NCI-H2029 (cell line): ENCODE results near the gene ADGRL3.

Experiments
- DNase-seq: peaks from one replicate; lab custom pipeline; 2025; lab: John Stamatoyannopoulos, UW

ADGRL3 gene

DNA sequence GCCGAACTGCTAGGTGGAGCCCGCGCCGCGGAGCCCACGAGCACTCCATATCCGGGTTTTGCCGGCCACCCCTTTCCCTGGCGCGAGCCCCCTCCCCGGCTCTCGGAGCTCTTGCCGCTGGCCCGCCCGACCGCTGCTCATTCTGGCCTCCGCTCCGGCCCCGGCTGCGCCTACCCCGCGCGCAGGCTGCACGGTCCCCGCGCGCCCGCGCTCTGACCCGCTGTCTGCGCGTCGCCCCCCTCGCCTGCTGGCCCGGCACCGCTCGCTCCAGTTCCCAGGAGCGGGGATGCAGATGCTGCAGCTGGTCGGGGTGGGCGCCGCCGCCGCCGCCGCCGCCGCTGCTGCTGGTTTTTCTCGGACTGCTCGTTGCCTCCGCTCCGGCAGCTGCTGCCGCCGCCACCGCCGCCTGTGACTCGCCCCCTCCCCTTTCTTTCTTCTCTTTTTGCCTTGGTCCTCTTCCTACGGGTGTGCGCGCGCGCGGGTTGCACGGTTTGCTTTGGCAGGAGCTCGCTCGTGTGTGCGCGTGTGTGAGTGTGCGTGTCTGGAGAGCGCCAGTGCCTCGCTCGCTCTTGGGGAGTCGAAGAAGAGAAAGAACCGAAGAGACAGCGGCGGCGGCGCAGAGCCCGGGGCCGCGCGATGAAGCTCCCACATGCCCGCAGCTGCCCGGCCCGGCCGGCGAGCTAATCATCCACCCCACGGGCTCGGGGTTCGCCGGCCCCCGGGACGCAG lies at the start of gene ADGRL3:
Gene ADGRL3 (plus strand): TSS at position 140 of the 729 bp plus-strand sequence.
- DNase-seq: no peak

DNA sequence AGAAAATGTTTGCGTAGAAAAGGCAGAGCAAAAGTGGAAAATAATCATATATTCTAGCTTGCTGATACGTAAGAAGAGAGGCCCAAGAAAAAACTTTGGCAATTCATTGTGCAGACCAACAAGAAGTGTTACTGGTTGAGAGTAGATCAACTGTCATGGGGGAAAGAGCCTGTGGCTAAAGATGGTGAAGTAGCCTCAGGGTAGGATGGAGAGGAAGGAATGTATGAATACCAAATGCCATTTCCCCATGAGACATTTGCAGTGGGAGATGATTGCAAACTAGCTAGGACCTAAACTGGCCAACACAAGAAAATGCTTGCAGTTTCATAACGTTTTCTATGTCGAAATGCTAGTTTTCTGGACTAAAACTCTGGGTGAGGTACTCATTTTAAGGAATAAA lies 47.7 kb upstream of the ADGRL3 start:
- no peak for DNase-seq

DNA sequence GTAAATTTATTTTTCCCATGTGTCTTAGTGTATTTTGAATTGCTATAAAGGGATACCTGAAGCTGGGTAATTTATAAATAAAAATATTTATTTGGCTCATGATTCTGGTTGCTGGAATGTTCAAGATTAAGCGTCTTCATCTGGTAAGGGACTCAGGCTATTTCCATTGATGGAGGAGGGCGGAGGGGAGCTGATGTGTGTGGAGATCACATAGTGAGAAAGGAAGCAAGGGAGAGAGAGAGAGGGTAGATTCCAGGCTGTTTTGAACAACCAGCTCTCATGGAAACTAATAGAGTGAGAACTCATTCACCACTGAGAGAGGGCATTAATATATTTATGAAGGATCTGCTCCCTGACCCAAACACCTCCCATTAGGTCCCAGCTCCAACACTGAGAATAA lies 39.6 kb upstream of the ADGRL3 start:
- no peak for DNase-seq

DNA sequence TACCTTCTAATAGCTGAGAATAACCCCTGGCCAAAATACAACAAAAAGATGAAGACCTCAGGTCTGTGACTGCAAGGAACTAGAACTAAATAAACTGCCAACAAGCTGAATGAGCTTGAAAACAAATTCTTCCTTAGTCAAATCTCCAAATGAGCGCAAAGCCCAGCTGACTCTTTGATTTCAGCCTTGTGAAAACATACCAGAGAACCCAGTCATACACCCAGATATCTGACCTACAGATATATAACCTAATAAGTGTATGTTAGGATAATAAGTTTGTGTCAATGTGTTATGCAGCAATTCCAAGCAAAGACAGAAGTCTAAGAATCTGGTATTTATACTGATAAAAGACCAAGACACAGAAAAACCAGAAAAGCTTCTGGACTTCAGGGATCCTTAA lies 38.0 kb upstream of the ADGRL3 start:
- no peak for DNase-seq

DNA sequence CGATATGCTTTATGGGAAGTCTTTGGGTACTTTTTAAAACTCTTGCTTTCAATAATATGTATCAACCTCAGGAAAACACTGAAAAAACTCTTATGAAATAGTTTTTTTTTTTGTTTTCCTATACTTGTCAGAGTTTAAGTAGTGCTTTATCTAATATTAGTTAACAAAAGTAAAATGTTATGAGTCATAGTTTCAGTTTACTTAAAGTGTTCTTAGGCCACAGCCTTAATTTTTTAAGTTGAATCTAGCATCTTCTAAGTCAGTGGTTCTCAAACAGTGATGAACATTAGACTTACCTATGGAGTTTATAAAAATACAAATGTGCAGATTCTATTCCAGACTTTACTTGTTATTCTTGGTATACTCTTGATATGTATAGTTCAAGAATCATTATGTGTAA lies 26.3 kb upstream of the ADGRL3 start:
- DNase-seq: no peak

DNA sequence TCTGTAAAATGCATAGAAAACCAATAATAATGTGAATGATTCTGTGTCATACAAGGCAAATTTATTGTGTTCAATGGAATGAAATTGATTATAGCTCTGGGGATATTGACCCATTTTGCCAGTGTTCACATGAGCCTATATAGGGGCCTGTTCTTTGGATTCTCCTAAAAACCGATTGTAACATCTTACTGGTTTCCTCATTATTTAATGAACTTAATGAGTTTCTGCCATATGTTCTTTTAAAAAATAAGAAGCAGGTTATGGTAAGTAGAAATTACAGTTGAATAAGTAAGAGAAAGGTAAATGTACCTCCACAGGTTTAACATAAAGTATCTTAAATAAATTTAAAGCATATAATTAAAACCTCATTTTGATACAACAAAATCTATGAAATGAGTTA lies 24.6 kb upstream of the ADGRL3 start:
- no peak for DNase-seq

DNA sequence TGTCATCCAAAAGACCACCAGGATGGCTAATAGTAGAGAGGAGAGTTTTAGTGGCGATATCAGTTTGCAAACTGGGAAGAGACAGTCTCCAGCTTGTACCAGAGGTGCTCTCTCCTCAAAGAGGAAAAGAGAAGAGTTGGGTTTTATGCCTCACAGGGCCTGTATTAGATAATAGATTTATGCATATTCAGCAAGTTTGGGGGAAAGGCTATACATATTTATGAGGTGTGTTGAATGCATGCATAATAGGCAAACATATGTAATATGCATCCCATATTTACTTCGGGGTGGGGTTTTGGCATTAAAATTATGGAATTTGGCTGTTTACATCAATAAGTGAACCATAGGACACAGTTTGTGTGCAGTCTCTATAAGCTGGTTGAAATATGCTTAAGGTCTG lies 22.8 kb upstream of the ADGRL3 start:
- DNase-seq: no peak

DNA sequence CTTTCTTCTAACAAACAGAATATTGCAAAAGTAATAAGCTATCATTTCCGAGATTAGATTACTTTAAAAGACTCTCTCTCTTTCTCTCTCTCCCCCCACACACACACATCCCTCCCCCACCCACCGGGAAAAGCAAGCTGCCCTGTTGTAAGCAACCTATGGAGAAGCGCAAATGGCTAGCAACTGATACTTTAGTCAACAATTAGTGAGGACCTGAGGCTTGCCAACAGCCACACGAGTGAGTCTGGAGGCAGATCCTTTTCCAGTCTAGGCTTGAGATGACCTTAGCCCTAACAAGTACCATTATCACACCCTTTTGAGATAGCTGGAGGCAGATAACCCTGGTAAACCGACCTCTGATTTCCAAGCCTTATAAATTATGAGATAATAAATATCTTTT lies 19.7 kb upstream of the ADGRL3 start:
- DNase-seq: no peak

DNA sequence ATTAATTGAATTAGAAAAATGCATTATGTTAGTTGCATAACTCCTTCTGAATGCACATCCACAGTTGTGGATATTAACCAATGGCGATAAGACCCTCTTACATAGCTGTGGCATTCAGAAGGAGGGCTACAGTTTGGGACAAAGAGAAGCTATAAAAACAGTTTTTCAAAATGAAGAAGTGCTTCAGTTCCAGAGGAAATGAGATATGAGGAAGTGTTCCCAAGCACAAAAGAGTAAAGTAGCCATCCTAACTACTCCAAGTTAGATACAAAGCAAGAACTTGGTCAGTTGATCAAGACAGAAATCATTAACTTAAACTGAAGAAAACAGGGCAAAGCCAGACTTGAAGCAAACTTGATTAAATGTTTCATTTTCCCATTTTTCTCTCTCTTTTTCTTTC lies 17.2 kb upstream of the ADGRL3 start:
- no peak for DNase-seq

DNA sequence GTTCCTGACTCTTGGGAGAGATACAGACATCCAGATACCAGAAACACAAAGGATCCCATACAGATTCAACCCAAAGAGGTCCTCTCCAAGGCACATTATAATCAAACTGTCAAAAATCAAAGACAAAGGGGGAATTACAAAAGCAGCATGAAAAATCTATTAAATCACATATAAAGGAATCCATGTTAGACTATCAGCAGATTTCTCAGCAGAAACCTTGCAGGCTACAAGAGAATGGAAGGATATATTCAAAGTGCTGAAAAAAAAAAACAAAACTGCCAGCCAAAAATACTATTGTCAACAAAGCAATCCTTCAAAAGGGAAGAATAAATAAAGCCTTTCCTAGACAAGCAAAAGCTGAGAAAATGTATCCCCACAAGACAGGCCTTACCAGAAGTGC lies 14.8 kb upstream of the ADGRL3 start:
- no peak for DNase-seq

DNA sequence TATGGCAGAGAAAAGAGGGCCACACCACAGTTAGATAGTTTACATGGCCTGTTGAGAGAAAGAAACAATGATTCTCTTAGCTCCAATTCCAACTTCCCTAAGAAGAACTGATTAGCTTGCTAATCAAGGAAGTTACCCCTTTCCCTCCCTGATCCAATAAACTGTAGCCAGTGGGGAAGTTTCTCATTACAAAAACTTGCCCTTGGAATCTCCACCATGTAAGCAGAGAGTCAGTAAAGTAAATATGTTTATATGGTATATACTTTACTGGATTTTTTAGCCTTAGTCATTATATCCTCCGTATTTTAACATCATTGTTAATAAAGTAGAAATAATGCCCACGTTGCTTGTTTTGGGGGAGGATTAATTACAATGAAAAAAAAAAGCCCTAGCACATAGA lies 7.7 kb upstream of the ADGRL3 start:
- DNase-seq: no peak

DNA sequence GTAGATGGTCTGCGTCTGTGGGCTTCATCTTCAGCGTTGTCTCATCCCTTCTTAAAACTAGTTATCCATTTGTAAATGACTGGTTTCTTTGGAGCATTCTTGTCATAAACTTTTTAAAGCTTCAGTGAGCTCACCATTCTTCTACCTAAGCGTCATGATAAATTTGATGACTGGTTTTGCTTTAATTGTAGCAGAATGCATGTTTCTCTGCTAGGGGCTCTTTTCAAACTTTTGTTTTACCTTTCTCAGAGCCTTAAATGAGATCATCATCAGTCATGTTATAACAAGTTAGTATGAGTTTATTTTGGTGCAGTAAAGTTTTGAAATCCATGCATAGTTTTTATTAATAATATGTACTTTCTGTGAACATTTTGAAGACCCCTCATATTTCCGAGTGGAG lies 6.3 kb upstream of the ADGRL3 start:
- no peak for DNase-seq

DNA sequence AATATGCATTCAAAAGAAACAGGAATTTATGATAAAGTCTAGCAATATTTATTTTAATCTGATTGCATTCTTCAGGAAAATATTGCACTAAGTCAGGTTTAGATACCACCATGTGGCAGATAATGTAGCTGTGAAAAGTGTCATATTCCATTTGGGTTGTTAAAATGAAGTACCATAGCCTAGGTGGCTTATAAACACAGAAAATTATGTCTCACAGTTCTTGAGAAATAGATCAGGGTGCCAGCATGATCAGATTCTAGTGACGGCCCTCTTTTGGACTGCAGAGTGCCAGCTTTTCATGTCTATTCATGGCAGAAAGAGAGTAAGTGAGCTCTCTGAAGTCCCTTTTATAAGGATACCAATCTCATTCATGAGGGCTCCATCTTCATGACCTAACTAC lies 5.6 kb upstream of the ADGRL3 start:
- DNase-seq: no peak

DNA sequence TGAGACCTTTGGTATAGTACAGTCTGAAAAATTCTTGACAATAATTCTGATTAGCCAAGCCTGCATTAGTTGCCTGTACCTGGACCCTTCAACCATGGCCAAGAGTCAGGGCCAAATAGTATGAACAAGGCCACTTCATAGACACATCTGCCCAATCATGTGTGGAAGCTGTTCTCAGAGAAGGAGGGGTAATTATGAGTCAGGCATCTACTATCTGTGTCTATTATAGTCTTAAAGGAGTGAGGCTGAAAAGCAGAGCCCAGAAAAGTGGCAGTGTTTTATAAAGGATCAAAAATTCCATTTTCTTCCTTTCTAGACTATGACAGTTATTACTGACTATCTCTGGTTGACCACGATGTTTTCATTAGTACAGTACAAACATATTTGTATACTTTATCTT lies 5.0 kb upstream of the ADGRL3 start:
- no peak for DNase-seq

DNA sequence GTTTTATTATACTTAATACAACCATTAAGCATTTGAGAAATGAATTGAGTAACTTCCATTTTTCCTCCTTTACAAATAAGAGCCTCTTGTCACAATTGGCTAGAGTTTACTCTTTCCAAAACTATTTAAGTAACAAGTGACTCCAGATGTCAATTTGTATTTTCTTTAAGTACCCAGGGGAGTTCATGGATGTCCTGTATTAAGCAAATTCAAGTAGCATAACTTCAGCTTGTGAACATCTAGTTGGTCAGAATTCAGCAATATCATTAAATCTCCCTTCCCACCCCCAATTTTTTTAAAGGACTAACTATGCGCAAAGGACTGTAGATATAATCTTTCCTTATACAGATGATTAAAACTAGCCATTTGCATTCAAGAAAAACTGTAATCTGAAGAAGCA lies 1.4 kb upstream of the ADGRL3 start:
- no peak for DNase-seq

DNA sequence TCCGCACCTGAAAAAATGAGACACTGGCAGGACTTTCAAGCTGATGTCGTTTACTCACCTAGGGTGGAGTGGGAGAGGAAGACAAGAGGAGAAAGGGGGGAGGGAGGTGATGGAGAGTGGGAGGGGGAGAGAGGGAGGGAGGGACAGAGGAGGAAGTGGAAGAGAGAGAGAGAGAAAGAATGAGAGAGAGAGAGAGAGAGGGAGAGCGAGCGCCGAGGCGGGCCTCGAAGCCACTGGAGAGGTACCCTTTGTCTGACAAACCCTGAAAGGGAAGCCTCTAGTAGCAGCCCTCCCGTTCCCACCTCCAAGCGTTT lies 296 bp upstream of the ADGRL3 start:
- DNase-seq: no peak

DNA sequence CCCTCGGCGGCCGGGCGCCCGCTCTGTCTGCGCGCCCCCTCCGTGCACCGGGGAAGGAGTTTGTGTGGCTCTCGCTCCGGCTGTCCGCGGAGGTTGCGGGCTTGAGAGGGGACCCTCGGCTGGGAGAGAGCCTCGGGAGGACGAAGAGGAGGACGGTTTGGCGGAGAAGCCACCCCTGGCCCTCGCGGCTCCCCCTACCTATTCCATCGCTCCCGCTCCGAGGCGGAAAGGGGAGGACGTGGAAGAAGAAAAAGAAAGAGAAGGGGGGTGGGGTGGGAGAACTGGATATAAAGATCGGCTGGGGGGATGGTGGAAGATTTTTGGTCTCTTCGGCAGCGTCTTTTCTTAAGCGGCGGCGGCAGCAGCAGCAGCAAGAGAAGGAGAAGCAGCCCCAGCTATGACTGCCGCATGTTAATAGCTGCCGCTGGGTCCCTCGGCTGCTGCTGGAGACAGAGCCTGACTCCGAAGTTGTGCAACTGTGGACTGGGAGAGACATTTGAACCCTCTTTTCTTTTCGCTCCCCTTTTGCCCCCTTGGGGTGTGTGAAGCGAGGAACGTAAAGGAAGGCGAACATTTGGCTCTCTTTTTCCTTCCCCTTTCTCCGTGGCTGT lies 895 bp downstream of the ADGRL3 start:
- DNase-seq: no peak

DNA sequence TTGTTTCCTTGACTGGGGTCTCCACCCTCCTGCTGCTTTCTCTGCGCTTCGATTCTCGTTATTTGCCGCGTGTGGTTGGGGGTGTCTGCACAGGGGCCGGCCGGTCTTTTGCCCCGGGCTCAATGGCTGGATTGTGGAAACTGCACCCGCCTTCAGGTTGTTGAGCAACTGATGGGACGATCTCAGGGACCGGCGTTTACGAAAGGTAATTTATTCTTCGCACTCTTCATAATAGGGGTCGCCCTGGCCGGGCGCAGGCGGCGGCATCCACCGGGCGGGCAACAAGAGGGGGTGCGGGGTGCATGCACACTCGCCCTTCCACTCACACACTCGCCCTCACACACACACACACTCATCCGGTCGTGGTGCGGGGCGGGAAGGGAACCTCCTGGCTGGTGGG lies 1.4 kb downstream of the ADGRL3 start:
- DNase-seq: no peak

DNA sequence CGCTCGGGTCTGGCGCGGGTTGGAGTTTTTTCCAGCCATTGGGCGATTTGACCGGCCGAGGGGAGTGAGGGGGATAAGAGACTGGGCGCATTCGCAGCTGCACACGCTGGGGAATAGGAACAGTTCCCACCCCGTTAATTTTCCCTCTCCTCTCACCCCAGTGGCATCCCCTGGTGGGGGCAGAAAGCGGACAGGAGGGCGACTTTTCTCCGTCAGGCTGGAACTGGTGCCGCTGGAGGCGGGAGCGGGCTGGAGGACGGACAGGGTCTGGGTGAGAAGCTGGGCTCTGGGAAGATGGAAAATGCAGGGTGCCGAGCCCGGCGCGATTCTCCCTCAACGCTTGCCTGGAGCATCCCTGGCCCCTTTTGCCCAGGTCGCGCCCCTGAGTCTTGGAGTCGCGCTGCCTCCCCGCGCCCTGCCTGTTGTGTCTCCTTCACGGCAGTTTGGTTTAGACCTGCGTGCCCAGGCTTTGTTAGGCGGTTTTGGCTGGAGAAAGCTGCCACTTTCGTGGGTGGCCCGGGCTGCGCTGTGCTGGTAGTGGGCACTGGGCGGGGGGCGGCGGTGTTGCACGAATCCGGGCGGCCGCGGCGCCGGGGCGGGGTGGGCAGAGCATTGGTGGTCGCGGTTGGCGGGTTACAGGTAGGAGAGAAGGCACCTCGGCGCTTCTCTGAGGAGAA lies 2.0 kb downstream of the ADGRL3 start:
- DNase-seq: no peak

DNA sequence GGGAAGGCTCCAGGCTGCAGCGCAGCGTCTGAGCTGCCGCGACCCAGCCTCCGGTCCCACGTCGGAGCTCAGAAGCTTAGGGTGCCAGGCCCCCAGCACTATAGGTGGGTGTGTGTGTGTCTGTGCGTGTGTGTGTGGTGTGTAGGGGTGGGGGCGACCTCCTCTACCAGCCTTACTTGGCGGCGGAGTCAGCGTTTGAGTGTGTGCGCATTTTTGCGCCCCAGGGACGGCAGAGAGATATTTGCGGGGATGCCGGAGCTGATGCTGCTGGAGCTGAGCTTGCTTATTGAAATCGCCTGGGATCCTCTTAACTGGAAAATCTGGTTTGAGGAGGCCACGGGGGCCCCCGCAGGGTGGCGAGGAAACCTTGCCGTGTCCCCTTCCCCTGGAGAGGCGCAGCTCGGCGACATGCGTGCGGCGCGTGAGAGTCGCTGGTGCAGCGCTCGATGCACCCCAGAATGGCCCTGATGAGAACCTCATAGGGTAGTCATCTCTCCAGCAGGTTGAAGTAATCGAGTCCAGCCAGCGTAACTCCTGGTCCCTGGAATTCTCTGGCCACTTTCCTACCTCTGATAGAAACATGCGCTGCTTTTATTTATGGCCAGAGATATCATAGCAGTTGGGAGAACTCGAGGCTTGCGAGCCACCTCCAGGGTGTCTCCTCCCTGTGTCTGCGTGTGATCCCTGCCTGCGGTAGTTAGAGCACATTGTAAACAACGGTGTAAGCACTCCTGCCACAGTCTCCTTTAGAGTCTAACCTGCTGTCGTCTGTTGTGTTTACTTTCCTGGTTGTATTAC lies 2.7 kb downstream of the ADGRL3 start:
- peak; percentile 19 for DNase-seq

DNA sequence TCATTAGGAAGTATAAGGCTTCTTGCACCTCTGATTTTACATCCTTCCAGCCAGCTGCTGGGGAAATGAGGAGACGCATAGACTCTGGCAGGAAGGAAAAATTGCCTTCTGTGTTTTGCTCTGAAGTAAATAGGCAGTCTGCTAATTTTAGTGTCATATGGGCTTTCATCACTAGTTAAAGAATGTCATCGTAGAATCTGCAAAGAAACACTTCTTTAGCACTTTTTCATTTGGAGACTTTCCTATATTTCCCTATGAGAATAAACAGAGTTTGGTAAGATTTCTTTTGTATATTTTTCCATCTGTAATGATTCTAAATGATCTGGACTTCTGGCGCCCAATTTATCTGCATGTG lies 3.3 kb downstream of the ADGRL3 start:
- no peak for DNase-seq

DNA sequence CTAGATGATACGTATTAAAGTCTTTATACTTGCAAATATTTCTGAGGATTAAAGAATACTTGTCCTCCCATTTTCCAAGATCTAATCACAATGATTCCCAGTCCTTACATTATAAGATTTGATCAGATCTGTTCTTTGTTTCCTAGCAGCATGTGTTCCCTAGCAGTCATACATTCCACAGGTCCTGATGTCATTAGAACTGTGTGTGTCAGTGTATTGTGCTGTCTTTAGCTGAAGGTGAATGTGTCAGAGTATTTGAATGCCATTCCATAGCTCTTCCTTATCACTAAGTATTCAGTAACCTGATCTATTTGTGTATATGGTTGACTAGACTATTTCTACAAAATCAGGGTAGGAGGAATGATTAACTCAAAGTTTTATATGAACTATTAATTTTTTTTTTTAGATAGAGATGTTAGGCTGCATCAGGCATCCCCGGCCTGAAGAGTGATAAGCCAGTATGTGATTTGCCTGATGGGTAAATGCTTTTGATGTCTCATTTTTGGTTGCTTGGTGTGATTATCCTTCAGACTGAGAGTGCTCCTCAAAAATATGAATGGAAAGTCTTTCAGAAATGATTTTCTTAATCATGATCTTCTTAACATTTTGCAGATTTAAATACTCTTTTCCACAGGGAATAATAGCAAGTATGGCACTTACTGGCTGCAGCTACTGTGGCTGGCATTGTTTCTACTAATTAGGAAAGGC lies 4.4 kb downstream of the ADGRL3 start:
- DNase-seq: no peak
